ENCODE results near the gene MYOM1.

The MYOM1 gene

GRCh38 chr18:3140342-3140741 lies 79.4 kb downstream of the MYOM1 start:
- H3K27ac ChIP-seq = no peak overlapping the region
- H3K4me3 ChIP-seq = no peak overlapping the region
- H4K20me1 ChIP-seq = no peaks in the 10 kb centered on the region
- no peak overlapping the region for H3K4me2 ChIP-seq
- no peaks in the 10 kb centered on the region for H3K4me1 ChIP-seq
- no peaks in the 10 kb centered on the region for H3K27me3 ChIP-seq
- H3K9ac ChIP-seq = no peak overlapping the region
- peaks cover 9% of the 10 kb centered on the region; the same call in 1 of the 2 replicates for H3K36me3 ChIP-seq
- no peak for TF ChIP-seq Cebpa-rat (IDR thresholded peaks at IDR 0.05)
- H3K9me3 ChIP-seq = peaks cover 28% of the 10 kb centered on the region

- no peak overlapping the region for H3K27ac ChIP-seq
- peaks cover 9% of the 10 kb centered on the region; the same call in 1 of the 2 replicates for H3K36me3 ChIP-seq
- H3K27me3 ChIP-seq = no peaks in the 10 kb centered on the region
- H3K4me3 ChIP-seq = no peak overlapping the region
- H3K4me2 ChIP-seq = no peak overlapping the region
- H3K4me1 ChIP-seq = no peaks in the 10 kb centered on the region
- TF ChIP-seq Cebpa-rat (IDR thresholded peaks at IDR 0.05) = no peak
- H3K9me3 ChIP-seq = peaks cover 28% of the 10 kb centered on the region
- no peaks in the 10 kb centered on the region for H4K20me1 ChIP-seq
- H3K9ac ChIP-seq = no peak overlapping the region
These were observed 80.4 kb downstream of the MYOM1 start for GRCh38 chr18:3139406-3139805.

GRCh38 chr18:3138274-3138975 lies 81.3 kb downstream of the MYOM1 start:
- peaks cover 9% of the 10 kb centered on the region; the same call in 1 of the 2 replicates for H3K36me3 ChIP-seq
- no peak overlapping the region for H3K27ac ChIP-seq
- H4K20me1 ChIP-seq = no peaks in the 10 kb centered on the region
- peaks cover 25% of the 10 kb centered on the region for H3K9me3 ChIP-seq
- no peak overlapping the region for H3K4me3 ChIP-seq
- H3K27me3 ChIP-seq = no peaks in the 10 kb centered on the region
- TF ChIP-seq Cebpa-rat (IDR thresholded peaks at IDR 0.05) = no peak
- H3K4me1 ChIP-seq = no peaks in the 10 kb centered on the region
- no peak overlapping the region for H3K4me2 ChIP-seq
- no peak overlapping the region for H3K9ac ChIP-seq

- Histone ChIP-seq H3K36me3 (no peaks in the 10 kb centered on the region), H3K4me3 (no peak overlapping the region), H3K4me2 (no peak overlapping the region), H4K20me1 (no peaks in the 10 kb centered on the region), H3K27me3 (no peaks in the 10 kb centered on the region), H3K9me3 (no peaks in the 10 kb centered on the region), H3K4me1 (no peaks in the 10 kb centered on the region), H3K27ac (no peak overlapping the region), H3K9ac (no peak overlapping the region)
- TF ChIP-seq Cebpa-rat (IDR thresholded peaks at IDR 0.05) = no peak
These were observed 84.2 kb downstream of the MYOM1 start for GRCh38 chr18:3135536-3135935.

GRCh38 chr18:3132700-3133099 lies 87.1 kb downstream of the MYOM1 start:
- Histone ChIP-seq H3K4me1 (peaks cover 6% of the 10 kb centered on the region; the same call in 1 of the 2 replicates), H3K9me3 (no peaks in the 10 kb centered on the region), H4K20me1 (no peaks in the 10 kb centered on the region), H3K4me2 (no peak overlapping the region), H3K9ac (no peak overlapping the region), H3K4me3 (no peak overlapping the region), H3K36me3 (no peaks in the 10 kb centered on the region), H3K27me3 (no peaks in the 10 kb centered on the region), H3K27ac (no peak overlapping the region)
- no peak for TF ChIP-seq Cebpa-rat (IDR thresholded peaks at IDR 0.05)

- H3K4me1 ChIP-seq = peaks cover 6% of the 10 kb centered on the region; the same call in 1 of the 2 replicates
- no peak overlapping the region for H3K4me2 ChIP-seq
- H3K27me3 ChIP-seq = no peaks in the 10 kb centered on the region
- H4K20me1 ChIP-seq = no peaks in the 10 kb centered on the region
- H3K36me3 ChIP-seq = no peaks in the 10 kb centered on the region
- H3K27ac ChIP-seq = no peak overlapping the region
- H3K9me3 ChIP-seq = no peaks in the 10 kb centered on the region
- TF ChIP-seq Cebpa-rat (IDR thresholded peaks at IDR 0.05) = no peak
- H3K9ac ChIP-seq = no peak overlapping the region
- no peak overlapping the region for H3K4me3 ChIP-seq
These were observed 89.4 kb downstream of the MYOM1 start for GRCh38 chr18:3130344-3130743.

- no peaks in the 10 kb centered on the region for H3K27me3 ChIP-seq
- no peak for TF ChIP-seq Cebpa-rat (IDR thresholded peaks at IDR 0.05)
- H3K36me3 ChIP-seq = no peaks in the 10 kb centered on the region; the same call in 1 of the 2 replicates
- no peak overlapping the region for H3K9ac ChIP-seq
- peaks cover 6% of the 10 kb centered on the region; the same call in 1 of the 2 replicates for H3K4me1 ChIP-seq
- no peak overlapping the region for H3K4me3 ChIP-seq
- peaks cover 10% of the 10 kb centered on the region for H3K9me3 ChIP-seq
- no peak overlapping the region for H3K4me2 ChIP-seq
- no peak overlapping the region for H3K27ac ChIP-seq
- H4K20me1 ChIP-seq = no peaks in the 10 kb centered on the region
These were observed 90.5 kb downstream of the MYOM1 start for GRCh38 chr18:3129053-3129864.

- H3K9ac ChIP-seq = no peak overlapping the region
- H3K4me2 ChIP-seq = no peak overlapping the region
- no peak overlapping the region for H3K27ac ChIP-seq
- no peaks in the 10 kb centered on the region; the same call in 1 of the 2 replicates for H3K36me3 ChIP-seq
- no peaks in the 10 kb centered on the region for H3K27me3 ChIP-seq
- no peak for TF ChIP-seq Cebpa-rat (IDR thresholded peaks at IDR 0.05)
- no peaks in the 10 kb centered on the region for H4K20me1 ChIP-seq
- H3K4me3 ChIP-seq = no peak overlapping the region
- peaks cover 6% of the 10 kb centered on the region; the same call in 1 of the 2 replicates for H3K4me1 ChIP-seq
- H3K9me3 ChIP-seq = peaks cover 12% of the 10 kb centered on the region
These were observed 93.2 kb downstream of the MYOM1 start for GRCh38 chr18:3126457-3127097.

- Histone ChIP-seq H3K36me3 (no peaks in the 10 kb centered on the region; the same call in 1 of the 2 replicates), H3K4me2 (no peak overlapping the region), H3K4me3 (no peak overlapping the region), H3K4me1 (peaks cover 5% of the 10 kb centered on the region; the same call in 1 of the 2 replicates), H3K9me3 (peaks cover 12% of the 10 kb centered on the region), H3K27ac (no peak overlapping the region), H3K9ac (no peak overlapping the region), H3K27me3 (no peaks in the 10 kb centered on the region), H4K20me1 (no peaks in the 10 kb centered on the region)
- TF ChIP-seq Cebpa-rat (IDR thresholded peaks at IDR 0.05) = no peak
These were observed 94.9 kb downstream of the MYOM1 start for GRCh38 chr18:3124822-3125221.
